ENCODE measurements around the gene STPG4. TPM values are rescaled to one million over a fixed set of nuclear protein-coding genes. Genes with fewer than 3 reads are reported as not detected.

The STPG4 gene
- total RNA-seq, 1 experiment from 2014 or later = 0.13 TPM

DNA sequence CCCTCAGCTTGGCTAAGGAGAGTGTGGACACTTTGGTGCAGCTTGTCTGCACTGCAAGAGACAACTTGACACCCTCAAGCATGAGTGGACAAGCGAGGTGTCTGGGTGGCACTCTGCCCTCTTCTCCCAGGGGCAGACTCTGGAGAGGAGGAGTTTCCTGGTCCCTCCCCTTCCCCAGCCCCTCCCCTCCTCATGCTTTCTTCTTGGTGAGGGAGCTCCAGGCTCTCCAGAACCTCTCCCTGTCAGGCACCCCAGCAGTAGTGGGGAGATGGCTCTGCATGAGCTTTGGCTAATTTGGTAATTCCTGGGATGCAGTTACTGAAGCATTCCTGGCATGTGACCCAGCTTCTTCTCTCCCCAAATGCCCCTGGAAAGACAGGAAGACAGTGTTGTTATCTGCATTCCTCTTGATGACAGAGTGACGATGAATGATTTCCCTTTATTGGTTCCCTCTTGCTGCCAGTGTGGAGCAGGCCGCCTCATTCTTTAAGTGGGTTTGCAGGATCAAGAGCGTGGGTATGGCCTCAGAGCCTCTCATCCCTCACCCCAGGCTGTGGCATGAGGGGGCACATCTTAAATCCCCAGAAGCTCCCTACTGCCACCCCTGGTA lies 89.2 kb downstream of the STPG4 start:
- H3K79me1 ChIP-seq (ENCODE audit: insufficient read depth, low read depth, low read length, poor library complexity, severe bottlenecking) = no peaks in the 10 kb centered on the region
- no CpG with 5 or more reads among the region's 4 CpGs for WGBS (ENCODE audit: extremely low coverage, insufficient read length, low lambda C conversion rate)
- H2BK12ac ChIP-seq (ENCODE audit: insufficient read length, low read depth, low read length) = no peak overlapping the region
- H3K4ac ChIP-seq (ENCODE audit: low read depth, low read length) = no peak overlapping the region
- no peak overlapping the region for H4K91ac ChIP-seq (ENCODE audit: insufficient read length, low read depth, low read length)
- TF ChIP-seq, protein P1, sequence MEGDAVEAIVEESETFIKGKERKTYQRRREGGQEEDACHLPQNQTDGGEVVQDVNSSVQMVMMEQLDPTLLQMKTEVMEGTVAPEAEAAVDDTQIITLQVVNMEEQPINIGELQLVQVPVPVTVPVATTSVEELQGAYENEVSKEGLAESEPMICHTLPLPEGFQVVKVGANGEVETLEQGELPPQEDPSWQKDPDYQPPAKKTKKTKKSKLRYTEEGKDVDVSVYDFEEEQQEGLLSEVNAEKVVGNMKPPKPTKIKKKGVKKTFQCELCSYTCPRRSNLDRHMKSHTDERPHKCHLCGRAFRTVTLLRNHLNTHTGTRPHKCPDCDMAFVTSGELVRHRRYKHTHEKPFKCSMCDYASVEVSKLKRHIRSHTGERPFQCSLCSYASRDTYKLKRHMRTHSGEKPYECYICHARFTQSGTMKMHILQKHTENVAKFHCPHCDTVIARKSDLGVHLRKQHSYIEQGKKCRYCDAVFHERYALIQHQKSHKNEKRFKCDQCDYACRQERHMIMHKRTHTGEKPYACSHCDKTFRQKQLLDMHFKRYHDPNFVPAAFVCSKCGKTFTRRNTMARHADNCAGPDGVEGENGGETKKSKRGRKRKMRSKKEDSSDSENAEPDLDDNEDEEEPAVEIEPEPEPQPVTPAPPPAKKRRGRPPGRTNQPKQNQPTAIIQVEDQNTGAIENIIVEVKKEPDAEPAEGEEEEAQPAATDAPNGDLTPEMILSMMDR (conservative IDR thresholded peaks at IDR 0.05) = no peak
- H2BK5ac ChIP-seq (ENCODE audit: insufficient read length, low read length) = no peak overlapping the region
- no peaks in the 10 kb centered on the region for H3K9me3 ChIP-seq (ENCODE audit: control insufficient read depth, low read depth, low read length)
- H3T11ph ChIP-seq (ENCODE audit: low read length) = no peak overlapping the region
- no peaks in the 10 kb centered on the region for H4K20me1 ChIP-seq (ENCODE audit: control insufficient read depth, insufficient read depth, insufficient read length)
- H2AK5ac ChIP-seq (ENCODE audit: insufficient read length, low read length) = no peak overlapping the region
- no peaks in the 10 kb centered on the region for H3K23me2 ChIP-seq (ENCODE audit: insufficient read length, low read depth, low read length, poor library complexity, severe bottlenecking)
- no peaks in the 10 kb centered on the region for H3K27me3 ChIP-seq (ENCODE audit: insufficient read depth, low read length)
- no peak overlapping the region for H2BK20ac ChIP-seq (ENCODE audit: low read depth, low read length, poor library complexity, severe bottlenecking)
- no peak overlapping the region for H3K18ac ChIP-seq (ENCODE audit: insufficient read length, low read depth, low read length)
- H3K27ac ChIP-seq (ENCODE audit: insufficient read length, low read depth, low read length) = no peak overlapping the region
- H2AFZ ChIP-seq (ENCODE audit: low read length) = no peak overlapping the region
- Mint-ChIP-seq H3K4me3 (no peak overlapping the region; a peak in 1 of 5 replicates), H3K9me3 (no peaks in the 10 kb centered on the region), H3K36me3 (ENCODE audit: insufficient read depth in 1 of 3, low read depth in 3 of 3) (no peaks in the 10 kb centered on the region; a peak in 3 of 7 replicates), H3K27ac (peak overlapping the region in 1 of 3 experiments; percentile 55; a peak in 1 of 7 replicates), H3K4me1 (peaks cover 32 to 49% of the 10 kb centered on the region in 2 experiments), H3K27me3 (ENCODE audit: low read depth) (no peaks in the 10 kb centered on the region)
- H3K4me2 ChIP-seq (ENCODE audit: insufficient read depth, insufficient read length, low read length) = no peak overlapping the region
- H2BK15ac ChIP-seq (ENCODE audit: low read depth, low read length) = no peak overlapping the region
- H3K23ac ChIP-seq (ENCODE audit: insufficient read length, low read depth, low read length) = no peak overlapping the region
- H3K4me1 ChIP-seq (ENCODE audit: insufficient read depth, low read length) = peaks cover 12% of the 10 kb centered on the region; the same call in 1 of the 2 replicates
- H3K79me2 ChIP-seq (ENCODE audit: insufficient read depth, low read length) = no peaks in the 10 kb centered on the region
- H3K14ac ChIP-seq (ENCODE audit: insufficient read depth, low read length) = no peak overlapping the region
- no peak overlapping the region for H3K56ac ChIP-seq (ENCODE audit: insufficient read length, low read depth, low read length)
- H2BK120ac ChIP-seq (ENCODE audit: low read depth, low read length, poor library complexity, severe bottlenecking) = no peak overlapping the region
- no peak overlapping the region for H4K5ac ChIP-seq (ENCODE audit: insufficient read length, low read depth, low read length)
- no peak overlapping the region for H4K8ac ChIP-seq (replicated peaks; ENCODE audit: insufficient read length, low read depth, low read length)
- no peak overlapping the region for H3K9ac ChIP-seq (ENCODE audit: extremely low read depth, insufficient read length, low read length)
- no peak for DNase-seq
